Panc1 (cell line): ENCODE data around the gene COL4A2. TPM values are rescaled to one million over a fixed set of nuclear protein-coding genes. Genes with fewer than 3 reads are reported as not detected.

Experiments
- ATAC-seq: fragments of 200-7000 bp; cut with Tn5 transposase; 2 replicates; pipeline ENCODE4 v1.9.1; 2020; ENCODE audit warnings: mild to moderate bottlenecking, moderate library complexity
- BruUV-seq: library from RNA; stranded (reverse); fragments of 400-500 nt; replicated peaks from 2 replicates; lab custom pipeline; 2021; lab: Mats Ljungman, UMichigan
- CTCF ChIA-PET: fragments of 300-600 bp; sonication (Branson Sonifier 250); formaldehyde crosslinking; loops from one replicate; lab custom pipeline; 2022; ENCODE audit warnings: antibody characterized with exemption; lab: Charles Lee
- POLR2A ChIA-PET: fragments of 300-600 bp; sonication (Branson Sonifier 250); formaldehyde crosslinking; loops from one replicate; lab custom pipeline; 2022; ENCODE audit warnings: antibody characterized with exemption; lab: Charles Lee
- DNase-seq: peaks from one replicate; pipeline ENCODE4 v3.0.0-alpha.2; 2010; ENCODE audit warnings: low read depth, low spot score
- H3K27ac ChIP-seq: 2 replicates; pipeline ENCODE4 v1.5.1; 2011; ENCODE audit warnings: mild to moderate bottlenecking, low read length, inconsistent platforms
- H3K27me3 ChIP-seq: fragments of 200-500 bp; sonication (Bioruptor generic); 2 replicates; pipeline ENCODE4 v1.6.0; 2014; ENCODE audit warnings: low read length, inconsistent platforms; ENCODE audit not compliant: control insufficient read depth, insufficient read depth
- H3K36me3 ChIP-seq: fragments of 200-500 bp; sonication (Bioruptor generic); 2 replicates; pipeline ENCODE4 v1.5.1; 2014; ENCODE audit warnings: inconsistent platforms, mild to moderate bottlenecking, low read length, moderate library complexity; ENCODE audit not compliant: control insufficient read depth, insufficient read depth
- H3K4me1 ChIP-seq: 2 replicates; pipeline ENCODE4 v1.5.1; 2011; ENCODE audit warnings: inconsistent platforms, mild to moderate bottlenecking, low read length, moderate library complexity; ENCODE audit not compliant: control insufficient read depth, insufficient read depth
- H3K4me3 ChIP-seq, 2 experiments: 2 replicates each; pipeline ENCODE4 v1.5.1; 2011 to 2012; ENCODE audit warnings: low read depth in 2 of 2, low read length in 2 of 2, mild to moderate bottlenecking in 2 of 2, inconsistent platforms in 1 of 2, moderate library complexity in 1 of 2
- H3K9me3 ChIP-seq: fragments of 200-500 bp; sonication (Bioruptor generic); 2 replicates; pipeline ENCODE4 v1.5.1; 2014; ENCODE audit warnings: low read depth, mild to moderate bottlenecking, inconsistent platforms, low read length, moderate library complexity; ENCODE audit not compliant: control insufficient read depth, insufficient read depth
- POLR2AphosphoS5 ChIP-seq: IDR thresholded peaks from 2 replicates; pipeline ENCODE4 v1.6.1; 2012; ENCODE audit warnings: mild to moderate bottlenecking, low read depth, low read length, moderate library complexity
- SIN3A ChIP-seq: IDR thresholded peaks from 2 replicates; pipeline ENCODE4 v1.6.1; 2012; ENCODE audit warnings: low read depth, mild to moderate bottlenecking, low read length, moderate library complexity, borderline replicate concordance; ENCODE audit not compliant: insufficient read depth
- TCF7L2 ChIP-seq: IDR thresholded peaks from 2 replicates; pipeline ENCODE4 v1.6.1; 2011; ENCODE audit warnings: mild to moderate bottlenecking, low read depth, low read length, inconsistent platforms
- in situ Hi-C: cut with HindIII; loops from 2 replicates; pipeline ENCODE4 v1.10.0; 2016; ENCODE audit warnings: low sequenced_read_pairs, low pct_unique_long_range_greater_than_20kb
- intact Hi-C: fragments of 100-400 bp; cut with micrococcal nuclease; formaldehyde crosslinking; loops from one replicate; pipeline ENCODE4 v1.10.0; 2022; ENCODE audit not compliant: unreplicated experiment
- total RNA-seq: library from RNA; stranded (reverse); gene quantifications from one replicate; pipeline ENCODE4 v1.2.1, GENCODE V29; 2021; ENCODE audit not compliant: unreplicated experiment
- TF ChIP-seq, protein P1 (sequence below), 2 experiments: IDR thresholded peaks; 2 replicates each; pipeline ENCODE4 v1.6.1; 2011 to 2012; ENCODE audit warnings: low read depth in 2 of 2, control low read depth in 1 of 2, low read length in 1 of 2, mild to moderate bottlenecking in 1 of 2, moderate library complexity in 1 of 2; ENCODE audit not compliant: insufficient read depth in 1 of 2
- TF ChIP-seq, protein P2 (sequence below): fragments of 450-650 bp; IDR thresholded peaks from 2 replicates; pipeline ENCODE4 v1.5.1; 2017; ENCODE audit warnings: mild to moderate bottlenecking

Gene COL4A2
- total RNA-seq, 1 experiment from 2014 or later: 3.0 TPM

DNA sequence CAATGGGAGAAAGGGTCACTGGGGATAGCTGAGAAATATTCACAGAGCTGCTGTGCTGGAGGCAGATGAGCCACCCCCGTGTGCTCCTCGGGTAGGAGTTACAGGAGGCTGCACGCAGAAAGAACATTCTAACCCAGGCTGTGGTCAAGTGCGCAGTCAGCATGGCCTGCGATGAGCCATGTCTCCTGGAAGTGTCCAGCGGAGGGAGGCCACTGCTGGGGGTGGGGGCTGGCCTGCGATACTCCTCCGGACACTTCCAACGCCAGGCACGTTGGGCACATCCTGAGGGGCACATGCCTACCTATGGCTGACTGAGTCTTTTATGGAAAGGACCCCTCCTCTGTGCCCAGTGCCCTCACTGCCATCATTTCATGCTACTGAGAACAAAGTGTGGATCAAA, 198.5 kb downstream of the COL4A2 start:
- in situ Hi-C loops: no loop called here

DNA sequence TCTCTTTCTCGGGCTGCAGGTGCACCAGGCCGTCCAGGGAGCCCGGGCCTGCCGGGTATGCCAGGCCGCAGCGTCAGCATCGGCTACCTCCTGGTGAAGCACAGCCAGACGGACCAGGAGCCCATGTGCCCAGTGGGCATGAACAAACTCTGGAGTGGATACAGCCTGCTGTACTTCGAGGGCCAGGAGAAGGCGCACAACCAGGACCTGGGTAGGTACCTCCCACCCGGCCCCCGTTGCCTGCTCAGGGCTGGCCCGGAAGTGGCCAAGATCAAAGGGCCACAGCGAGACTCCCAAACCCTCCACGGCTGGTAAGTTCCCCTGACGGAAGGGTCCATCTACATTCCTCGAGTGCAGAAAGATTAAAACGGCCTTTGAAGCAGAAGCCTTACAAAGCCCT, 199.3 kb downstream of the COL4A2 start:
- in situ Hi-C loops: no loop called here
- TF ChIP-seq TCF7L2 (no peak), SIN3A (no peak), POLR2AphosphoS5 (no peak)
- TF ChIP-seq, protein P1, sequence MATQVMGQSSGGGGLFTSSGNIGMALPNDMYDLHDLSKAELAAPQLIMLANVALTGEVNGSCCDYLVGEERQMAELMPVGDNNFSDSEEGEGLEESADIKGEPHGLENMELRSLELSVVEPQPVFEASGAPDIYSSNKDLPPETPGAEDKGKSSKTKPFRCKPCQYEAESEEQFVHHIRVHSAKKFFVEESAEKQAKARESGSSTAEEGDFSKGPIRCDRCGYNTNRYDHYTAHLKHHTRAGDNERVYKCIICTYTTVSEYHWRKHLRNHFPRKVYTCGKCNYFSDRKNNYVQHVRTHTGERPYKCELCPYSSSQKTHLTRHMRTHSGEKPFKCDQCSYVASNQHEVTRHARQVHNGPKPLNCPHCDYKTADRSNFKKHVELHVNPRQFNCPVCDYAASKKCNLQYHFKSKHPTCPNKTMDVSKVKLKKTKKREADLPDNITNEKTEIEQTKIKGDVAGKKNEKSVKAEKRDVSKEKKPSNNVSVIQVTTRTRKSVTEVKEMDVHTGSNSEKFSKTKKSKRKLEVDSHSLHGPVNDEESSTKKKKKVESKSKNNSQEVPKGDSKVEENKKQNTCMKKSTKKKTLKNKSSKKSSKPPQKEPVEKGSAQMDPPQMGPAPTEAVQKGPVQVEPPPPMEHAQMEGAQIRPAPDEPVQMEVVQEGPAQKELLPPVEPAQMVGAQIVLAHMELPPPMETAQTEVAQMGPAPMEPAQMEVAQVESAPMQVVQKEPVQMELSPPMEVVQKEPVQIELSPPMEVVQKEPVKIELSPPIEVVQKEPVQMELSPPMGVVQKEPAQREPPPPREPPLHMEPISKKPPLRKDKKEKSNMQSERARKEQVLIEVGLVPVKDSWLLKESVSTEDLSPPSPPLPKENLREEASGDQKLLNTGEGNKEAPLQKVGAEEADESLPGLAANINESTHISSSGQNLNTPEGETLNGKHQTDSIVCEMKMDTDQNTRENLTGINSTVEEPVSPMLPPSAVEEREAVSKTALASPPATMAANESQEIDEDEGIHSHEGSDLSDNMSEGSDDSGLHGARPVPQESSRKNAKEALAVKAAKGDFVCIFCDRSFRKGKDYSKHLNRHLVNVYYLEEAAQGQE (IDR thresholded peaks at IDR 0.05; ENCODE audit: insufficient read depth in 1 of 2, low read depth in 2 of 2, low read length in 1 of 2): no peak
- TF ChIP-seq, protein P2, sequence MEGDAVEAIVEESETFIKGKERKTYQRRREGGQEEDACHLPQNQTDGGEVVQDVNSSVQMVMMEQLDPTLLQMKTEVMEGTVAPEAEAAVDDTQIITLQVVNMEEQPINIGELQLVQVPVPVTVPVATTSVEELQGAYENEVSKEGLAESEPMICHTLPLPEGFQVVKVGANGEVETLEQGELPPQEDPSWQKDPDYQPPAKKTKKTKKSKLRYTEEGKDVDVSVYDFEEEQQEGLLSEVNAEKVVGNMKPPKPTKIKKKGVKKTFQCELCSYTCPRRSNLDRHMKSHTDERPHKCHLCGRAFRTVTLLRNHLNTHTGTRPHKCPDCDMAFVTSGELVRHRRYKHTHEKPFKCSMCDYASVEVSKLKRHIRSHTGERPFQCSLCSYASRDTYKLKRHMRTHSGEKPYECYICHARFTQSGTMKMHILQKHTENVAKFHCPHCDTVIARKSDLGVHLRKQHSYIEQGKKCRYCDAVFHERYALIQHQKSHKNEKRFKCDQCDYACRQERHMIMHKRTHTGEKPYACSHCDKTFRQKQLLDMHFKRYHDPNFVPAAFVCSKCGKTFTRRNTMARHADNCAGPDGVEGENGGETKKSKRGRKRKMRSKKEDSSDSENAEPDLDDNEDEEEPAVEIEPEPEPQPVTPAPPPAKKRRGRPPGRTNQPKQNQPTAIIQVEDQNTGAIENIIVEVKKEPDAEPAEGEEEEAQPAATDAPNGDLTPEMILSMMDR: no peak
- BruUV-seq: no TSS peak
- DNase-seq (no peak), ATAC-seq (no peak)
- H3K9me3 ChIP-seq: no peaks in the 10 kb centered on the region
- no peak overlapping the region for H3K4me3 ChIP-seq
- intact Hi-C loops: no loop called here
- POLR2A ChIA-PET: no interaction called here
- CTCF ChIA-PET: no interaction called here
- no peaks in the 10 kb centered on the region for H3K36me3 ChIP-seq
- H3K27ac ChIP-seq: no peak overlapping the region
- no peaks in the 10 kb centered on the region for H3K27me3 ChIP-seq
- H3K4me1 ChIP-seq: no peaks in the 10 kb centered on the region

More for the DNA sequence above, 198.5 kb downstream of the COL4A2 start:
- no TSS peak for BruUV-seq
- DNase-seq (no peak), ATAC-seq (no peak)
- Histone ChIP-seq H3K9me3 (no peaks in the 10 kb centered on the region), H3K36me3 (no peaks in the 10 kb centered on the region), H3K27me3 (no peaks in the 10 kb centered on the region), H3K4me3 (no peak overlapping the region), H3K4me1 (no peaks in the 10 kb centered on the region), H3K27ac (no peak overlapping the region)
- TF ChIP-seq, protein P1 (IDR thresholded peaks at IDR 0.05; ENCODE audit: insufficient read depth in 1 of 2, low read depth in 2 of 2, low read length in 1 of 2): no peak
- TF ChIP-seq, protein P2: no peak
- TF ChIP-seq TCF7L2 (no peak), POLR2AphosphoS5 (no peak), SIN3A (no peak)
- POLR2A ChIA-PET: no interaction called here
- intact Hi-C loops: no loop called here
- CTCF ChIA-PET: no interaction called here
